ENCODE measurements around the gene RTN3. TPM values are rescaled to one million over a fixed set of nuclear protein-coding genes. Genes with fewer than 3 reads are reported as not detected.
A peak's percentile ranks its signal among the peaks of the same experiment; 100 is the strongest.
"Not testable (repeated sequence)": the region's sequence is repeated elsewhere in the genome, so short reads cannot be mapped to it uniquely, and the experiment has no call there.

RTN3 gene
- total RNA-seq, 1 experiment from 2014 or later, result 173 TPM

GRCh38 chr11:63683133-63683991, 2.1 kb downstream of the RTN3 start:
- no peak for TF ChIP-seq CTCF (conservative IDR thresholded peaks at IDR 0.05)
- Histone ChIP-seq H2AK5ac (ENCODE audit: insufficient read length, low read length) (no peak overlapping the region), H3T11ph (ENCODE audit: low read length) (no peak overlapping the region), H2BK120ac (ENCODE audit: low read depth, low read length, poor library complexity, severe bottlenecking) (no peak overlapping the region), H3K79me1 (ENCODE audit: insufficient read depth, low read depth, low read length, poor library complexity, severe bottlenecking) (peaks cover 3% of the 10 kb centered on the region), H3K9me3 (ENCODE audit: control insufficient read depth, low read depth, low read length) (no peaks in the 10 kb centered on the region), H2AFZ (ENCODE audit: low read length) (no peak overlapping the region), H3K79me2 (ENCODE audit: insufficient read depth, low read length) (peaks cover 32% of the 10 kb centered on the region; the same call in 1 of the 2 replicates), H3K9ac (ENCODE audit: extremely low read depth, insufficient read length, low read length) (peak overlapping the region; percentile 72), H3K4me2 (ENCODE audit: insufficient read depth, insufficient read length, low read length) (peak overlapping the region; percentile 93), H4K20me1 (ENCODE audit: control insufficient read depth, insufficient read depth, insufficient read length) (no peaks in the 10 kb centered on the region), H3K18ac (ENCODE audit: insufficient read length, low read depth, low read length) (no peak overlapping the region), H4K91ac (ENCODE audit: insufficient read length, low read depth, low read length) (no peak overlapping the region), H4K5ac (ENCODE audit: insufficient read length, low read depth, low read length) (no peak overlapping the region), H3K4ac (ENCODE audit: low read depth, low read length) (no peak overlapping the region), H4K8ac (replicated peaks; ENCODE audit: insufficient read length, low read depth, low read length) (no peak overlapping the region), H2BK15ac (ENCODE audit: low read depth, low read length) (no peak overlapping the region), H3K56ac (ENCODE audit: insufficient read length, low read depth, low read length) (no peak overlapping the region), H3K27ac (ENCODE audit: insufficient read length, low read depth, low read length) (no peak overlapping the region), H2BK5ac (ENCODE audit: insufficient read length, low read length) (no peak overlapping the region), H3K4me1 (ENCODE audit: insufficient read depth, low read length) (peaks cover 3% of the 10 kb centered on the region; the same call in 1 of the 2 replicates), H2BK12ac (ENCODE audit: insufficient read length, low read depth, low read length) (no peak overlapping the region), H2BK20ac (ENCODE audit: low read depth, low read length, poor library complexity, severe bottlenecking) (no peak overlapping the region), H3K23me2 (ENCODE audit: insufficient read length, low read depth, low read length, poor library complexity, severe bottlenecking) (peaks cover 12% of the 10 kb centered on the region), H3K14ac (ENCODE audit: insufficient read depth, low read length) (no peak overlapping the region), H3K23ac (ENCODE audit: insufficient read length, low read depth, low read length) (no peak overlapping the region), H3K27me3 (ENCODE audit: insufficient read depth, low read length) (no peaks in the 10 kb centered on the region)
- no peak for DNase-seq
- Mint-ChIP-seq H3K27ac (peak overlapping the region in 2 of 3 experiments; percentile 85 to 94; a peak in 5 of 7 replicates), H3K9me3 (no peaks in the 10 kb centered on the region), H3K36me3 (ENCODE audit: insufficient read depth in 1 of 3, low read depth in 3 of 3) (peaks cover 0 to 4% (median 0%) of the 10 kb centered on the region in 3 experiments; a peak in 4 of 7 replicates), H3K4me3 (peak overlapping the region; percentile 80 to 96), H3K27me3 (ENCODE audit: low read depth) (no peaks in the 10 kb centered on the region; the same call in 1 of the 2 replicates), H3K4me1 (peaks cover 31 to 41% of the 10 kb centered on the region in 2 experiments)
- whole genome bisulfite sequencing (ENCODE audit: extremely low coverage, insufficient read length, low lambda C conversion rate), result 100% methylated on average over 2 of the region's 8 CpGs

- H3T11ph ChIP-seq (ENCODE audit: low read length); H3K4me1 ChIP-seq (ENCODE audit: insufficient read depth, low read length); H2BK20ac ChIP-seq (ENCODE audit: low read depth, low read length, poor library complexity, severe bottlenecking); H3K4ac ChIP-seq (ENCODE audit: low read depth, low read length); H2AK5ac ChIP-seq (ENCODE audit: insufficient read length, low read length); H3K27ac ChIP-seq (ENCODE audit: insufficient read length, low read depth, low read length); H3K23ac ChIP-seq (ENCODE audit: insufficient read length, low read depth, low read length); H3K79me1 ChIP-seq (ENCODE audit: insufficient read depth, low read depth, low read length, poor library complexity, severe bottlenecking); H2BK12ac ChIP-seq (ENCODE audit: insufficient read length, low read depth, low read length); H4K91ac ChIP-seq (ENCODE audit: insufficient read length, low read depth, low read length); H4K20me1 ChIP-seq (ENCODE audit: control insufficient read depth, insufficient read depth, insufficient read length); H2AFZ ChIP-seq (ENCODE audit: low read length); H3K4me2 ChIP-seq (ENCODE audit: insufficient read depth, insufficient read length, low read length); H3K9me3 Mint-ChIP-seq; H3K27me3 Mint-ChIP-seq (ENCODE audit: low read depth); H3K14ac ChIP-seq (ENCODE audit: insufficient read depth, low read length); H3K9me3 ChIP-seq (ENCODE audit: control insufficient read depth, low read depth, low read length); H2BK120ac ChIP-seq (ENCODE audit: low read depth, low read length, poor library complexity, severe bottlenecking); H3K56ac ChIP-seq (ENCODE audit: insufficient read length, low read depth, low read length); H4K5ac ChIP-seq (ENCODE audit: insufficient read length, low read depth, low read length); H3K27me3 ChIP-seq (ENCODE audit: insufficient read depth, low read length); H3K27ac Mint-ChIP-seq; H4K8ac ChIP-seq (replicated peaks; ENCODE audit: insufficient read length, low read depth, low read length); DNase-seq; H3K4me3 Mint-ChIP-seq; H3K9ac ChIP-seq (ENCODE audit: extremely low read depth, insufficient read length, low read length); H2BK15ac ChIP-seq (ENCODE audit: low read depth, low read length); H3K18ac ChIP-seq (ENCODE audit: insufficient read length, low read depth, low read length); H3K36me3 Mint-ChIP-seq (ENCODE audit: insufficient read depth in 1 of 3, low read depth in 3 of 3); H2BK5ac ChIP-seq (ENCODE audit: insufficient read length, low read length): not testable (repeated sequence)
- WGBS (ENCODE audit: extremely low coverage, insufficient read length, low lambda C conversion rate), result no CpG with 5 or more reads among the region's 7 CpGs
- Histone ChIP-seq H3K79me2 (ENCODE audit: insufficient read depth, low read length) (peaks cover 40% of the 10 kb centered on the region; the same call in 1 of the 2 replicates), H3K23me2 (ENCODE audit: insufficient read length, low read depth, low read length, poor library complexity, severe bottlenecking) (peaks cover 12% of the 10 kb centered on the region)
- H3K4me1 Mint-ChIP-seq, result peaks cover 43 to 55% of the 10 kb centered on the region in 2 experiments
Observed at GRCh38 chr11:63685158-63685721, 3.9 kb downstream of the RTN3 start.
